ENCODE results near the gene AHSP. TPM values are rescaled to one million over a fixed set of nuclear protein-coding genes. Genes with fewer than 3 reads are reported as not detected.

AHSP gene
- total and polyA plus RNA-seq, 3 donors from 2014 or later: 1.9 to 5.6 TPM; not detected in 1

GRCh38 chr16:31504159-31504558 lies 23.5 kb upstream of the AHSP start:
- peaks cover 16% of the 10 kb centered on the region for H3K4me1 ChIP-seq

GRCh38 chr16:31505483-31505882 lies 22.2 kb upstream of the AHSP start:
- Histone ChIP-seq H3K27ac (no peak overlapping the region), H3K27me3 (no peaks in the 10 kb centered on the region), H3K4me1 (peaks cover 23% of the 10 kb centered on the region), H3K4me3 (no peak overlapping the region), H3K36me3 (ENCODE audit: low read depth, missing control alignments) (no peaks in the 10 kb centered on the region), H3K9me3 (no peaks in the 10 kb centered on the region)
- 61 to 75% methylated on average over 4 of the region's 4 CpGs for WGBS, 2 donors
- DNase-seq: no peak
- intact Hi-C loops (cut with DNase I; ENCODE audit: low total_unique reads): no loop called here
- TF ChIP-seq POLR2A (IDR thresholded peaks at IDR 0.05) (no peak), CTCF (IDR thresholded peaks at IDR 0.05) (no peak)

More at GRCh38 chr16:31504159-31504558, 23.5 kb upstream of the AHSP start:
- intact Hi-C loops (cut with DNase I; ENCODE audit: low total_unique reads): no loop called here
- Histone ChIP-seq H3K27ac (no peak overlapping the region), H3K27me3 (no peaks in the 10 kb centered on the region), H3K36me3 (ENCODE audit: low read depth, missing control alignments) (no peaks in the 10 kb centered on the region), H3K9me3 (no peaks in the 10 kb centered on the region), H3K4me3 (no peak overlapping the region)
- 67 to 74% methylated on average over 8 of the region's 8 CpGs for WGBS, 2 donors
- no peak for DNase-seq
- TF ChIP-seq POLR2A (IDR thresholded peaks at IDR 0.05) (no peak), CTCF (IDR thresholded peaks at IDR 0.05) (no peak)

GRCh38 chr16:31507617-31507928 lies 20.1 kb upstream of the AHSP start:
- Histone ChIP-seq H3K36me3 (ENCODE audit: low read depth, missing control alignments) (no peaks in the 10 kb centered on the region), H3K4me1 (peaks cover 23% of the 10 kb centered on the region), H3K9me3 (no peaks in the 10 kb centered on the region), H3K27me3 (no peaks in the 10 kb centered on the region), H3K27ac (peak overlapping the region; percentile 94), H3K4me3 (peak overlapping the region; percentile 100)
- TF ChIP-seq CTCF (IDR thresholded peaks at IDR 0.05) (no peak), POLR2A (IDR thresholded peaks at IDR 0.05) (no peak)
- DNase-seq: no peak
- intact Hi-C loops (cut with DNase I; ENCODE audit: low total_unique reads): no loop called here
- 0 to 1% methylated on average over 8 to 12 of the region's 12 CpGs for WGBS, 2 donors

- no peak for TF ChIP-seq CTCF (IDR thresholded peaks at IDR 0.05)
- TF ChIP-seq POLR2A (IDR thresholded peaks at IDR 0.05): peak; percentile 45
- Histone ChIP-seq H3K4me1 (peaks cover 23% of the 10 kb centered on the region), H3K4me3 (peak within 1 kb of the TSS; percentile 100), H3K27me3 (no peaks in the 10 kb centered on the region), H3K27ac (peak within 1 kb of the TSS; percentile 94), H3K9me3 (no peaks in the 10 kb centered on the region), H3K36me3 (ENCODE audit: low read depth, missing control alignments) (no peaks in the 10 kb centered on the region)
- DNase-seq: peak; percentile 96
- intact Hi-C loops (cut with DNase I; ENCODE audit: low total_unique reads): no loop called here
- 0% methylated on average over 16 to 47 of the region's 65 CpGs for WGBS, 2 donors
These were observed 19.6 kb upstream of the AHSP start, which contains the start of gene RUSF1 for GRCh38 chr16:31507929-31508705. Gene RUSF1, minus strand, starts transcription at chr16:31508391. Its CDS starts 18 bp downstream, at chr16:31508373.

Measured in testis (tissue), 3 donors.